CD8-positive, alpha-beta memory T cell (primary cell): ENCODE measurements around the gene CHRD. TPM values are rescaled to one million over a fixed set of nuclear protein-coding genes. Genes with fewer than 3 reads are reported as not detected.
"Not testable (repeated sequence)": the region's sequence is repeated elsewhere in the genome, so short reads cannot be mapped to it uniquely, and the experiment has no call there.

ENCODE experiments used
- CTCF ChIA-PET: fragments of 350-600 bp; sonication (Branson Sonifier 250); formaldehyde crosslinking; loops from one replicate; lab custom pipeline; 2021; ENCODE audit warnings: antibody characterized with exemption; lab: Charles Lee
- POLR2A ChIA-PET: fragments of 350-600 bp; sonication (Branson Sonifier 250); formaldehyde crosslinking; loops from one replicate; lab custom pipeline; 2021; ENCODE audit warnings: antibody characterized with exemption; lab: Charles Lee
- DNase-seq, 5 donors: peaks; one replicate each; pipeline versions ENCODE4 v3.0.0 to v3.0.0-alpha.2; 2020 to 2022; ENCODE audit warnings: mixed read lengths in 1 of 5
- H3K27ac ChIP-seq: one replicate; pipeline ENCODE4 v1.7.0; 2013; ENCODE audit warnings: low read depth, mild to moderate bottlenecking, low read length, moderate library complexity
- H3K27me3 ChIP-seq: 2 replicates; pipeline ENCODE4 v1.7.0; 2013; ENCODE audit warnings: low read length, mild to moderate bottlenecking; ENCODE audit not compliant: insufficient read depth, poor library complexity, severe bottlenecking
- H3K36me3 ChIP-seq: 2 replicates; pipeline ENCODE4 v1.7.0; 2013; ENCODE audit warnings: mild to moderate bottlenecking, low read length, moderate library complexity; ENCODE audit not compliant: insufficient read depth
- H3K4me1 ChIP-seq: 2 replicates; pipeline ENCODE4 v1.7.0; 2013; ENCODE audit warnings: mild to moderate bottlenecking, low read length, moderate library complexity; ENCODE audit not compliant: insufficient read depth
- H3K4me3 ChIP-seq: 2 replicates; pipeline ENCODE4 v1.7.0; 2013; ENCODE audit warnings: mild to moderate bottlenecking, low read length
- H3K9me3 ChIP-seq: 2 replicates; pipeline ENCODE4 v1.7.0; 2013; ENCODE audit warnings: mild to moderate bottlenecking, low read length
- H3K27ac Mint-ChIP-seq, 8 donors: one replicate each; pipeline ENCODE4 v1.8.0; 2020 to 2021; ENCODE audit warnings: mixed read lengths in 8 of 8, mild to moderate bottlenecking in 6 of 8, inconsistent platforms in 3 of 8, moderate library complexity in 3 of 8
- H3K27me3 Mint-ChIP-seq, 2 donors: one replicate each; pipeline ENCODE4 v1.8.0; 2020 to 2021; ENCODE audit warnings: mixed read lengths in 2 of 2, mild to moderate bottlenecking in 1 of 2, moderate library complexity in 1 of 2
- H3K36me3 Mint-ChIP-seq, 3 donors: one replicate each; pipeline ENCODE4 v1.8.0; 2020 to 2021; ENCODE audit warnings: mixed read lengths in 3 of 3, inconsistent platforms in 1 of 3, mild to moderate bottlenecking in 1 of 3
- H3K4me1 Mint-ChIP-seq, 3 donors: one replicate each; pipeline ENCODE4 v1.8.0; 2020 to 2021; ENCODE audit warnings: mixed read lengths in 3 of 3, inconsistent platforms in 1 of 3, mild to moderate bottlenecking in 1 of 3
- H3K4me3 Mint-ChIP-seq, 7 donors: one replicate each; pipeline ENCODE4 v1.8.0; 2020 to 2021; ENCODE audit warnings: mixed read lengths in 7 of 7, mild to moderate bottlenecking in 6 of 7, moderate library complexity in 4 of 7, inconsistent platforms in 2 of 7
- H3K9me3 Mint-ChIP-seq, 5 donors: one replicate each; pipeline ENCODE4 v1.8.0; 2020 to 2022; ENCODE audit warnings: mixed read lengths in 5 of 5, mild to moderate bottlenecking in 3 of 5, moderate library complexity in 2 of 5, inconsistent platforms in 1 of 5
- polyA plus RNA-seq: library from polyadenylated mRNA; unstranded; fragments of 300-500 nt; fragmentation: Illumina TruSeq; gene quantifications from one replicate; pipeline ENCODE4 v1.2.3, GENCODE V29; 2021
- total RNA-seq, 2 experiments: library from RNA; stranded (reverse); gene quantifications; one replicate each; pipeline ENCODE4 v1.2.3, GENCODE V29; 2021

The CHRD gene
- total and polyA plus RNA-seq, 3 experiments from 2014 or later, result 0.04 TPM; not detected in 2

- H3K27me3 Mint-ChIP-seq, result peaks cover 14 to 20% of the 10 kb centered on the region in 2 donors
- H3K27ac Mint-ChIP-seq, result peak overlapping the region in 1 of 8 donors; percentile 7
- ChIA-PET CTCF (interaction anchor here (1.0 to 1.5 kb wide), 2 partner anchors 90 to 116 kb away, joined by 3 to 4 read pairs; no protein-coding TSS in a partner anchor), POLR2A (no interaction called here)
- Histone ChIP-seq H3K4me1 (no peaks in the 10 kb centered on the region), H3K4me3 (no peak overlapping the region), H3K36me3 (no peaks in the 10 kb centered on the region), H3K27ac (no peak overlapping the region), H3K9me3 (no peaks in the 10 kb centered on the region), H3K27me3 (no peaks in the 10 kb centered on the region)
- no peak for DNase-seq
- peaks cover 0 to 4% (median 0%) of the 10 kb centered on the region in 3 donors for H3K36me3 Mint-ChIP-seq
- no peaks in the 10 kb centered on the region for H3K9me3 Mint-ChIP-seq
- no peak overlapping the region for H3K4me3 Mint-ChIP-seq
- no peaks in the 10 kb centered on the region for H3K4me1 Mint-ChIP-seq
Measured at GRCh38 chr3:184423561-184423960, 43.7 kb downstream of the CHRD start.

DNA sequence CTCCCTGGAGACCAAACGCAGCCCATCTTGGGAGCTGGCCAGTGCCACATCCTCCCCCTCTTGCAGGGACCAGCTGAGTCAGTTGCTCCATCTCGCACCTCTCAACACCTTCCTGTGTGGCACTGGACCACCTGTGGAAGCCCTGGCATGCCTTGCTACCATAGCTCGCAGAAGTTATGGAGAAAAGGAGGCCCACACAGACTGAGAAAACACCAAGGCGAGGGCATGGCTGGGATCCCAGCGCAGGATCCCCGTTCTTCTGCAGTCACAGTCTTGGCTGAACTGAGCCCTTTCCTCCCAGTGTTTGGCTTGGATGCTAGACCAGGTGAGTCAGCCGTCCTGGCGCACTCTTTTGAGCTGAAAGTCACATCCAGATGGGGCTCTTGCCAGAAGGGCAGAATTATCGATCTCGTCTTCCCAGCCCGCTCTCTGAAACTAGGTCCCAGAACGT, 46.9 kb downstream of the CHRD start:
- Mint-ChIP-seq H3K9me3 (peaks cover 0 to 4% (median 0%) of the 10 kb centered on the region in 5 donors), H3K4me3 (no peak overlapping the region), H3K27me3 (peaks cover 16 to 20% of the 10 kb centered on the region in 2 donors), H3K4me1 (no peaks in the 10 kb centered on the region), H3K27ac (no peak overlapping the region), H3K36me3 (peaks cover 0 to 4% (median 0%) of the 10 kb centered on the region in 3 donors)
- Histone ChIP-seq H3K4me3 (no peak overlapping the region), H3K9me3 (no peaks in the 10 kb centered on the region), H3K36me3 (no peaks in the 10 kb centered on the region), H3K27ac (no peak overlapping the region), H3K4me1 (no peaks in the 10 kb centered on the region), H3K27me3 (no peaks in the 10 kb centered on the region)
- CTCF ChIA-PET, result no interaction called here
- no peak for DNase-seq
- POLR2A ChIA-PET, result no interaction called here

DNA sequence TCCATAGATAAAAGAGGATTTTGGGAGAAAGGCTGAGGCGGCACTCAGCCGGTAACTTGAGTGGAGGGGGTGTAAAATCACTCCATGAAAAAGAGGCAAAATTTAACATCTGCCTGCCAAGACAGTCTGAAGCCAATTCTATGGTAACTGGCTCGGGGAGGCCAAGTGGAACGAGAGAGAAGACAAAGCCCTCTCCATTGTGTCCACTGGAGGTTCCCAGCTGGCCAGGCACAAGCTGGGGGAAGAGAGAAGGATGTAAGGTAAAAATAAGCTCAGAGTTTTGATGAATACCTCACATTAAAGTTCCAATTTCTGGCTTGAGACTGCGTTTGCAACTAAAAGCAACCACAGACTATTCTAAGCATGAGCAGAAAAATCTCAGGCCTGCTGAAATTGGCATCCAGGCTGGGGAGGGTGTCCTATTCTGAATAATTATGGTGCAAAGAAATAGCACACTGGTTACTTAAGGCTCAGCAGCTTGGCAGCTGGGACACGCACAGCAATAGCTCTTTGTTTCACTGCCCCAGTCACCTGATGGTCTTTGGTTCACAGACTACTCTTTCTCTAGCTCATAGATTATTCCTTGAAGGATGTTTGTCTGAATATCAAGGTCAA, 48.8 kb downstream of the CHRD start:
- H3K27ac Mint-ChIP-seq, result no peak overlapping the region

GRCh38 chr3:184429786-184430185, 49.9 kb downstream of the CHRD start:
- Histone ChIP-seq H3K4me1 (no peaks in the 10 kb centered on the region), H3K36me3 (no peaks in the 10 kb centered on the region), H3K9me3 (no peaks in the 10 kb centered on the region), H3K27ac (no peak overlapping the region), H3K4me3 (no peak overlapping the region), H3K27me3 (no peaks in the 10 kb centered on the region)
- H3K27ac Mint-ChIP-seq, result no peak overlapping the region
- H3K4me1 Mint-ChIP-seq, result no peaks in the 10 kb centered on the region
- POLR2A ChIA-PET, result no interaction called here
- H3K4me3 Mint-ChIP-seq, result no peak overlapping the region
- peaks cover 0 to 4% (median 0%) of the 10 kb centered on the region in 5 donors for H3K9me3 Mint-ChIP-seq
- CTCF ChIA-PET, result no interaction called here
- no peak for DNase-seq
- peaks cover 14 to 15% of the 10 kb centered on the region in 2 donors for H3K27me3 Mint-ChIP-seq
- peaks cover 0 to 2% (median 0%) of the 10 kb centered on the region in 3 donors for H3K36me3 Mint-ChIP-seq

More for the DNA sequence above, 48.8 kb downstream of the CHRD start:
- no peaks in the 10 kb centered on the region for H3K4me1 ChIP-seq
- ChIA-PET CTCF (interaction anchor here (0.7 to 0.9 kb wide), 2 partner anchors 57 to 85 kb away, joined by 3 read pairs; no protein-coding TSS in a partner anchor), POLR2A (interaction anchor here (0.6 kb wide), 1 partner anchor 36 kb away, joined by 3 read pairs; no protein-coding TSS in a partner anchor)
- peaks cover 11 to 15% of the 10 kb centered on the region in 2 donors for H3K27me3 Mint-ChIP-seq
- no peak overlapping the region for H3K4me3 Mint-ChIP-seq
- H3K4me3 ChIP-seq, result no peak overlapping the region
- peaks cover 0 to 4% (median 0%) of the 10 kb centered on the region in 5 donors for H3K9me3 Mint-ChIP-seq
- no peaks in the 10 kb centered on the region for H3K27me3 ChIP-seq
- H3K9me3 ChIP-seq, result no peaks in the 10 kb centered on the region
- no peaks in the 10 kb centered on the region for H3K36me3 ChIP-seq
- H3K27ac ChIP-seq, result no peak overlapping the region
- H3K36me3 Mint-ChIP-seq, result peaks cover 0 to 2% (median 0%) of the 10 kb centered on the region in 3 donors
- DNase-seq, result no peak
- H3K4me1 Mint-ChIP-seq, result no peaks in the 10 kb centered on the region

GRCh38 chr3:184430940-184431339, 51.1 kb downstream of the CHRD start:
- H3K27me3 Mint-ChIP-seq, result peaks cover 8 to 13% of the 10 kb centered on the region in 2 donors
- ChIA-PET CTCF (no interaction called here), POLR2A (no interaction called here)
- no peak overlapping the region for H3K4me3 ChIP-seq
- no peaks in the 10 kb centered on the region for H3K4me1 Mint-ChIP-seq
- H3K9me3 Mint-ChIP-seq, result peaks cover 0 to 4% (median 0%) of the 10 kb centered on the region in 5 donors
- no peaks in the 10 kb centered on the region for H3K27me3 ChIP-seq
- no peaks in the 10 kb centered on the region for H3K9me3 ChIP-seq
- H3K4me3 Mint-ChIP-seq, result no peak overlapping the region
- peaks cover 0 to 2% (median 0%) of the 10 kb centered on the region in 3 donors for H3K36me3 Mint-ChIP-seq
- H3K27ac ChIP-seq, result no peak overlapping the region
- no peaks in the 10 kb centered on the region for H3K36me3 ChIP-seq
- no peak overlapping the region for H3K27ac Mint-ChIP-seq
- no peaks in the 10 kb centered on the region for H3K4me1 ChIP-seq
- no peak for DNase-seq

DNA sequence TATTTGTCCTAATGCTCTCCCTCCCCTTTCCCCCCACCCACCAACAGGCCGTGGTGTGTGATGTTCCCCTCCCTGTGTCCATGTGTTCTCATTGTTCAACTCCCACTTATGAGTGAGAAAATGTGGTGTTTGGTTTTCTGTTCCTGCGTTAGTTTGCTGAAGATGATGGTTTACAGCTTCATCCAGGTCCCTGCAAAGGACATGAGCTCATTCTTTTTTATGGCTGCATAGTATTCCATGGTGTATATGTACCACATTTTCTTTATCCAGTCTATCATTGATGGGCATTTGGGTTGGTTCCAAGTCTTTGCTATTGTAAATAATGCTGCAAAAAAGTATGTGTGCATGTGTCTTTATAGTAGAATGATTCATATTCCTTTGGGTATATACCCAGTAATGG, 53.3 kb downstream of the CHRD start:
- POLR2A ChIA-PET, H3K27ac ChIP-seq, H3K9me3 ChIP-seq, H3K9me3 Mint-ChIP-seq, H3K36me3 Mint-ChIP-seq, DNase-seq, H3K4me1 Mint-ChIP-seq, H3K27me3 ChIP-seq, CTCF ChIA-PET, H3K36me3 ChIP-seq, H3K4me3 Mint-ChIP-seq, H3K27ac Mint-ChIP-seq, H3K4me1 ChIP-seq, H3K4me3 ChIP-seq: not testable (repeated sequence)
- H3K27me3 Mint-ChIP-seq, result peaks cover 10 to 14% of the 10 kb centered on the region in 2 donors

- CTCF ChIA-PET, result no interaction called here
- no peaks in the 10 kb centered on the region for H3K27me3 ChIP-seq
- peak overlapping the region in 1 of 8 donors; percentile 78 for H3K27ac Mint-ChIP-seq
- no peaks in the 10 kb centered on the region for H3K4me1 ChIP-seq
- no peak for DNase-seq
- peaks cover 3 to 26% of the 10 kb centered on the region in 2 donors for H3K27me3 Mint-ChIP-seq
- peaks cover 4 to 10% (median 5%) of the 10 kb centered on the region in 5 donors for H3K9me3 Mint-ChIP-seq
- peaks cover 0 to 6% (median 5%) of the 10 kb centered on the region in 3 donors for H3K4me1 Mint-ChIP-seq
- no peaks in the 10 kb centered on the region for H3K36me3 ChIP-seq
- no peak overlapping the region for H3K4me3 Mint-ChIP-seq
- no peaks in the 10 kb centered on the region for H3K9me3 ChIP-seq
- no peak overlapping the region for H3K4me3 ChIP-seq
- H3K27ac ChIP-seq, result no peak overlapping the region
- POLR2A ChIA-PET, result no interaction called here
- peaks cover 0 to 5% (median 0%) of the 10 kb centered on the region in 3 donors for H3K36me3 Mint-ChIP-seq
Measured at GRCh38 chr3:184439096-184439495, 59.2 kb downstream of the CHRD start.
